ENCODE measurements around the gene PRDM16.
A peak's percentile ranks its signal among the peaks of the same experiment; 100 is the strongest.

Gene PRDM16

GRCh38 chr1:3024019-3024418, 45.0 kb upstream of the PRDM16 start:
- no peak overlapping the region for H3K4ac ChIP-seq (ENCODE audit: low read length)
- H2BK120ac ChIP-seq (ENCODE audit: low read depth, low read length) = no peak overlapping the region
- no peak overlapping the region for H2BK12ac ChIP-seq (ENCODE audit: low read length)
- H3K18ac ChIP-seq (ENCODE audit: low read length) = no peak overlapping the region
- H3K4me3 ChIP-seq (ENCODE audit: low read length in 2 of 2) = no peak overlapping the region
- no peak overlapping the region for H2BK5ac ChIP-seq (ENCODE audit: low read length)
- no peak overlapping the region for H2AFZ ChIP-seq (ENCODE audit: low read length)
- H4K91ac ChIP-seq (ENCODE audit: low read depth, low read length, poor library complexity) = no peak overlapping the region
- H3K9ac ChIP-seq (ENCODE audit: low read depth, low read length, poor library complexity) = no peak overlapping the region
- no peak overlapping the region for H4K8ac ChIP-seq (ENCODE audit: low read depth, low read length)
- H3K23ac ChIP-seq (ENCODE audit: low read depth, low read length, poor library complexity) = no peak overlapping the region
- H2AK5ac ChIP-seq (ENCODE audit: low read depth, low read length) = no peak overlapping the region
- H3K79me1 ChIP-seq (ENCODE audit: low read depth, low read length) = no peaks in the 10 kb centered on the region
- H3K9me3 ChIP-seq (replicated peaks in 1 of 2; ENCODE audit: control insufficient read depth in 2 of 2, insufficient read depth in 1 of 2, low read depth in 1 of 2, low read length in 2 of 2) = peaks cover 0 to 10% of the 10 kb centered on the region in 2 donors
- no peaks in the 10 kb centered on the region for H3K27me3 ChIP-seq (ENCODE audit: control insufficient read depth in 3 of 3, insufficient read depth in 3 of 3, low read depth in 1 of 3, low read length in 3 of 3)
- H3K27ac ChIP-seq (replicated peaks; ENCODE audit: low read length) = no peak overlapping the region
- peaks cover 2 to 12% of the 10 kb centered on the region in 2 donors for H3K4me1 ChIP-seq (ENCODE audit: control insufficient read depth in 2 of 2, insufficient read depth in 1 of 2, low read depth in 1 of 2, low read length in 2 of 2)
- H2BK15ac ChIP-seq (ENCODE audit: low read length) = no peak overlapping the region
- H3K4me2 ChIP-seq (ENCODE audit: insufficient read depth, low read length, poor library complexity, severe bottlenecking) = no peak overlapping the region
- WGBS, 2 donors (ENCODE audit: extremely low coverage in 2 of 2, insufficient read length in 2 of 2, insufficient replicate concordance in 1 of 2) = no CpG with 5 or more reads among the region's 9 CpGs
- no peaks in the 10 kb centered on the region for H3K36me3 ChIP-seq (replicated peaks in 1 of 2; ENCODE audit: control insufficient read depth in 2 of 2, insufficient read depth in 2 of 2, low read length in 2 of 2)
- no peak overlapping the region for H3K14ac ChIP-seq (ENCODE audit: low read length)
- no peak for DNase-seq (ENCODE audit: low spot score)

GRCh38 chr1:3024588-3024987, 44.4 kb upstream of the PRDM16 start:
- no CpG with 5 or more reads among the region's 11 CpGs for WGBS, 2 donors (ENCODE audit: extremely low coverage in 2 of 2, insufficient read length in 2 of 2, insufficient replicate concordance in 1 of 2)
- no peak for DNase-seq (ENCODE audit: low spot score)
- no peak overlapping the region for H3K27ac ChIP-seq (replicated peaks; ENCODE audit: low read length)

DNA sequence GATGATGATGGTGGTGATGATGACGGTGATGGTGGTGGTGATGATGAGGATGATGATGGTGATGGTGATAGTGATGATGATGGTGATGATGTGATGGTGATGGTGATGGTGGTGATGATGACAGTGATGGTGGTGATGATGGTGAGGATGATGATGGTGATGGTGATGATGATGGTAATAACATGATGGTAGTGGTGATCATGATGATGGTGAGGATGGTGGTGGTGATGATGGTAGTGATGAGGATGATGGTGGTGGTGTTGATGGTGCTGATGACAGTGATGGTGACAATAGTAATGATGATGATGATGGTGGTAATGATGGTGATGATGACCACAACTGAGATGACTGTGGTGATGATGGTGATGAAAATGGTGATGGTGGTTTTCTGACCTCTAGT, 42.9 kb upstream of the PRDM16 start:
- no peak overlapping the region for H3K4me2 ChIP-seq (ENCODE audit: insufficient read depth, low read length, poor library complexity, severe bottlenecking)
- peak overlapping the region in 1 of 2 donors; percentile 0 for H3K4me3 ChIP-seq (ENCODE audit: low read length in 2 of 2)
- H3K36me3 ChIP-seq (replicated peaks in 1 of 2; ENCODE audit: control insufficient read depth in 2 of 2, insufficient read depth in 2 of 2, low read length in 2 of 2) = no peaks in the 10 kb centered on the region
- no peak overlapping the region for H2AK5ac ChIP-seq (ENCODE audit: low read depth, low read length)
- H3K9ac ChIP-seq (ENCODE audit: low read depth, low read length, poor library complexity) = no peak overlapping the region
- H3K4ac ChIP-seq (ENCODE audit: low read length) = no peak overlapping the region
- H2BK15ac ChIP-seq (ENCODE audit: low read length) = no peak overlapping the region
- no peak overlapping the region for H4K91ac ChIP-seq (ENCODE audit: low read depth, low read length, poor library complexity)
- H3K27me3 ChIP-seq (ENCODE audit: control insufficient read depth in 3 of 3, insufficient read depth in 3 of 3, low read depth in 1 of 3, low read length in 3 of 3) = peaks cover 0 to 5% (median 0%) of the 10 kb centered on the region in 3 experiments
- WGBS, 2 donors (ENCODE audit: extremely low coverage in 2 of 2, insufficient read length in 2 of 2, insufficient replicate concordance in 1 of 2) = 100% methylated on average over 1 of the region's 1 CpG; no CpG with 5 or more reads in 1 of the 2 donors
- no peak overlapping the region for H3K14ac ChIP-seq (ENCODE audit: low read length)
- no peak overlapping the region for H3K18ac ChIP-seq (ENCODE audit: low read length)
- DNase-seq (ENCODE audit: low spot score) = no peak
- peaks cover 2% of the 10 kb centered on the region for H3K79me1 ChIP-seq (ENCODE audit: low read depth, low read length)
- no peak overlapping the region for H2AFZ ChIP-seq (ENCODE audit: low read length)
- peaks cover 2 to 7% of the 10 kb centered on the region in 2 donors for H3K4me1 ChIP-seq (ENCODE audit: control insufficient read depth in 2 of 2, insufficient read depth in 1 of 2, low read depth in 1 of 2, low read length in 2 of 2)
- H2BK120ac ChIP-seq (ENCODE audit: low read depth, low read length) = no peak overlapping the region
- H2BK12ac ChIP-seq (ENCODE audit: low read length) = no peak overlapping the region
- H2BK5ac ChIP-seq (ENCODE audit: low read length) = no peak overlapping the region
- no peak overlapping the region for H4K8ac ChIP-seq (ENCODE audit: low read depth, low read length)
- no peak overlapping the region for H3K23ac ChIP-seq (ENCODE audit: low read depth, low read length, poor library complexity)
- peaks cover 0 to 8% of the 10 kb centered on the region in 2 donors for H3K9me3 ChIP-seq (replicated peaks in 1 of 2; ENCODE audit: control insufficient read depth in 2 of 2, insufficient read depth in 1 of 2, low read depth in 1 of 2, low read length in 2 of 2)
- no peak overlapping the region for H3K27ac ChIP-seq (replicated peaks; ENCODE audit: low read length)

More at GRCh38 chr1:3024588-3024987, 44.4 kb upstream of the PRDM16 start:
- Histone ChIP-seq H3K14ac (ENCODE audit: low read length) (no peak overlapping the region), H2BK12ac (ENCODE audit: low read length) (no peak overlapping the region), H3K9ac (ENCODE audit: low read depth, low read length, poor library complexity) (no peak overlapping the region), H2AFZ (ENCODE audit: low read length) (no peak overlapping the region), H3K36me3 (replicated peaks in 1 of 2; ENCODE audit: control insufficient read depth in 2 of 2, insufficient read depth in 2 of 2, low read length in 2 of 2) (no peaks in the 10 kb centered on the region), H3K27me3 (ENCODE audit: control insufficient read depth in 3 of 3, insufficient read depth in 3 of 3, low read depth in 1 of 3, low read length in 3 of 3) (peaks cover 0 to 2% (median 0%) of the 10 kb centered on the region in 3 experiments), H2BK5ac (ENCODE audit: low read length) (no peak overlapping the region), H4K8ac (ENCODE audit: low read depth, low read length) (no peak overlapping the region), H2AK5ac (ENCODE audit: low read depth, low read length) (no peak overlapping the region), H3K4me3 (ENCODE audit: low read length in 2 of 2) (no peak overlapping the region), H3K9me3 (replicated peaks in 1 of 2; ENCODE audit: control insufficient read depth in 2 of 2, insufficient read depth in 1 of 2, low read depth in 1 of 2, low read length in 2 of 2) (peaks cover 0 to 10% of the 10 kb centered on the region in 2 donors), H3K4me2 (ENCODE audit: insufficient read depth, low read length, poor library complexity, severe bottlenecking) (no peak overlapping the region), H3K79me1 (ENCODE audit: low read depth, low read length) (no peaks in the 10 kb centered on the region), H3K4ac (ENCODE audit: low read length) (no peak overlapping the region), H3K18ac (ENCODE audit: low read length) (no peak overlapping the region), H3K4me1 (ENCODE audit: control insufficient read depth in 2 of 2, insufficient read depth in 1 of 2, low read depth in 1 of 2, low read length in 2 of 2) (peaks cover 2 to 12% of the 10 kb centered on the region in 2 donors), H2BK120ac (ENCODE audit: low read depth, low read length) (no peak overlapping the region), H3K23ac (ENCODE audit: low read depth, low read length, poor library complexity) (no peak overlapping the region), H4K91ac (ENCODE audit: low read depth, low read length, poor library complexity) (no peak overlapping the region), H2BK15ac (ENCODE audit: low read length) (no peak overlapping the region)

DNA sequence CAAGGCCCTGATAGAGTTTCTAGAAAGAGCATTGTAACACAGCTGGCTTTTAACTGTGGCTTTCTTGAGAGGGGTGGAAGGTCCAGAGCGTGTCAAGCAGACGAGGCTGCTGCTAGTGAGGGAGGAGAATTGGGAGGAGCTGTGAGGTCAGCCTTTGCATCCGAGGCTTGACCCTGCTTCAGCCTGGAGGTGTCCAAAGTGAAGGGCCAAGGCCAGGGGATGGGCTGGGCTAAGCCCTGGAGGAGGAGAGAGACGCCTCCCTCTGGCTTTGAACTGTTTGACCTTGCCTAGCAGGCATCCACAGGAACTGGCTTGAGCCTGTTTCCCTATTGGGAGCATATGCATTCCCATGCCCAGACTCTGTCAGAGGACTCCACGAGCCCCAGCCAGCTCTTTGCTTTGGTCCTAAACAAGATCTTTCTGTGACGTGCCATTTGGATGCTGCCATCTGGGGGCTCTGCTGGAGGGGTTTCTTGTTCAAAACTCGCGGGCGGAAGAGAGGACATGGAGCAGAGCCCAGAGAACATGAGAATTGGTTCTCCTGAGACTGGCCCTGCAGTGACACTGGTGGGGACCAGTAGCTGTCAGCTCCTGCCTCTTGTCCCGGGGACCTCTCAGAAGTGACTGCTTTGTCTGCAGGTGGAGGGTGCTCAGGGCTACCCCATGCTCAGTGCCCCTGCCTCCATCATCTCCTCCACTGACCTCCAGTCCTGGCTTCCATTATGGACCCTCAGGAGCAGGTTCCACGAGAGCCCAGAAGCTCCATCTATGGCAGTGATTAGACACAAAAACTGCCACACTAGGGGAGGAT, 42.2 kb upstream of the PRDM16 start:
- H3K27me3 ChIP-seq (ENCODE audit: control insufficient read depth in 3 of 3, insufficient read depth in 3 of 3, low read depth in 1 of 3, low read length in 3 of 3) = peaks cover 0 to 5% (median 0%) of the 10 kb centered on the region in 3 experiments
- H2AFZ ChIP-seq (ENCODE audit: low read length) = no peak overlapping the region
- H3K18ac ChIP-seq (ENCODE audit: low read length) = peak overlapping the region; percentile 15
- H2BK12ac ChIP-seq (ENCODE audit: low read length) = no peak overlapping the region
- no peak overlapping the region for H3K9ac ChIP-seq (ENCODE audit: low read depth, low read length, poor library complexity)
- no peak overlapping the region for H3K14ac ChIP-seq (ENCODE audit: low read length)
- no peak overlapping the region for H3K4me2 ChIP-seq (ENCODE audit: insufficient read depth, low read length, poor library complexity, severe bottlenecking)
- H2BK5ac ChIP-seq (ENCODE audit: low read length) = no peak overlapping the region
- no peak overlapping the region for H4K8ac ChIP-seq (ENCODE audit: low read depth, low read length)
- H4K91ac ChIP-seq (ENCODE audit: low read depth, low read length, poor library complexity) = no peak overlapping the region
- peaks cover 0 to 2% of the 10 kb centered on the region in 2 donors for H3K4me1 ChIP-seq (ENCODE audit: control insufficient read depth in 2 of 2, insufficient read depth in 1 of 2, low read depth in 1 of 2, low read length in 2 of 2)
- peaks cover 2% of the 10 kb centered on the region for H3K79me1 ChIP-seq (ENCODE audit: low read depth, low read length)
- DNase-seq (ENCODE audit: low spot score) = no peak
- H3K27ac ChIP-seq (replicated peaks; ENCODE audit: low read length) = no peak overlapping the region
- WGBS, 2 donors (ENCODE audit: extremely low coverage in 2 of 2, insufficient read length in 2 of 2, insufficient replicate concordance in 1 of 2) = no CpG with 5 or more reads among the region's 11 CpGs
- H2AK5ac ChIP-seq (ENCODE audit: low read depth, low read length) = no peak overlapping the region
- peaks cover 0 to 8% of the 10 kb centered on the region in 2 donors for H3K9me3 ChIP-seq (replicated peaks in 1 of 2; ENCODE audit: control insufficient read depth in 2 of 2, insufficient read depth in 1 of 2, low read depth in 1 of 2, low read length in 2 of 2)
- no peak overlapping the region for H2BK15ac ChIP-seq (ENCODE audit: low read length)
- H3K4ac ChIP-seq (ENCODE audit: low read length) = no peak overlapping the region
- no peak overlapping the region for H3K23ac ChIP-seq (ENCODE audit: low read depth, low read length, poor library complexity)
- H2BK120ac ChIP-seq (ENCODE audit: low read depth, low read length) = peak overlapping the region; percentile 35
- H3K36me3 ChIP-seq (replicated peaks in 1 of 2; ENCODE audit: control insufficient read depth in 2 of 2, insufficient read depth in 2 of 2, low read length in 2 of 2) = no peaks in the 10 kb centered on the region
- H3K4me3 ChIP-seq (ENCODE audit: low read length in 2 of 2) = no peak overlapping the region

Data from neuronal stem cell (in vitro differentiated cells).